ENCODE results near the gene SEMA4D. TPM values are rescaled to one million over a fixed set of nuclear protein-coding genes. Genes with fewer than 3 reads are reported as not detected.

The SEMA4D gene
- total and polyA plus RNA-seq, 2 of the 13 experiments (the other 11 are each of a cell fraction or from before 2014, with no cell fraction given): 0.13 to 0.16 TPM

GRCh38 chr9:89318123-89319014 is 179.5 kb downstream of the SEMA4D start, which contains the start of gene SECISBP2:
TSS of gene SECISBP2 (plus strand) at chr9:89318500. CDS start at chr9:89318577, 77 bp downstream.
- intact Hi-C loops (cut with micrococcal nuclease; ENCODE audit: unreplicated experiment) (loop anchor here (1.0 kb wide), 2 partner anchors 39 to 230 kb away; no protein-coding TSS in a partner anchor), in situ Hi-C loops (cut with HindIII; ENCODE audit: extremely low pct_ligation_motif_present, low pct_unique_long_range_greater_than_20kb) (loop anchor here (10.0 kb wide), 1 partner anchor 236 kb away; no protein-coding TSS in a partner anchor)
- ChIA-PET CTCF (ENCODE audit: low intra/inter-chr PET ratio, low total read pairs) (interaction anchor here (2.3 kb wide), 1 partner anchor 231 kb away, joined by 13 read pairs; no protein-coding TSS in a partner anchor), POLR2A (interaction anchor here (1.0 to 2.0 kb wide), 5 partner anchors 8 to 238 kb away, joined by 3 to 17 read pairs (median 7); partner anchors contain the start of gene CKS2)
- no TSS peak for BruUV-seq (replicated peaks)
- ATAC-seq (peak; percentile 95), DNase-seq (ENCODE audit: low spot score) (peak; percentile 93), FAIRE-seq (no peak)
- peak within 1 kb of the TSS; percentile 80 for H3K4me2 ChIP-seq (ENCODE audit: low read depth, low read length)
- peaks cover 11% of the 10 kb centered on the region for H4K20me1 ChIP-seq (ENCODE audit: insufficient read depth, low read length)
- peaks cover 82% of the 10 kb centered on the region for H3K79me2 ChIP-seq (ENCODE audit: insufficient read depth, low read length)
- H3K9ac ChIP-seq (ENCODE audit: insufficient read depth, low read depth, low read length): peak within 1 kb of the TSS; percentile 97
- H3K9me3 ChIP-seq (ENCODE audit: low read length): no peaks in the 10 kb centered on the region
- peaks cover 78% of the 10 kb centered on the region for H3K4me1 ChIP-seq (ENCODE audit: insufficient read depth, low read length)
- H3K27me3 ChIP-seq (ENCODE audit: control insufficient read depth in 1 of 2, insufficient read depth in 2 of 2, low read length in 2 of 2): no peaks in the 10 kb centered on the region
- H3K4me3 ChIP-seq (replicated peaks in 1 of 3; ENCODE audit: insufficient read depth in 1 of 3, low read depth in 2 of 3, low read length in 3 of 3): peak within 1 kb of the TSS; percentile 71 to 81 (median 71)
- peak within 1 kb of the TSS; percentile 98 for H3K27ac ChIP-seq (ENCODE audit: extremely low read length, insufficient read depth, low read length)
- no peak within 1 kb of the TSS for H2AFZ ChIP-seq (ENCODE audit: low read length)
- WGBS (ENCODE audit: low lambda C conversion rate): 2% methylated on average over 17 of the region's 91 CpGs
- H3K36me3 ChIP-seq (replicated peaks in 1 of 2; ENCODE audit: control insufficient read depth in 1 of 2, insufficient read depth in 2 of 2, low read length in 2 of 2): peaks cover 0 to 23% of the 10 kb centered on the region in 2 experiments; a peak in 2 of 5 replicates
- TF ChIP-seq ZFAT (CRISPR knock-in tag; conservative IDR thresholded peaks at IDR 0.05): peak; percentile 18; the same call in 1 of the 2 replicates
- TF ChIP-seq PRDM10 (CRISPR knock-in tag; IDR thresholded peaks at IDR 0.05; ENCODE audit: low read depth): no peak; the same call in 1 of the 2 replicates
- no peak for TF ChIP-seq ZNF512B (CRISPR knock-in tag; IDR thresholded peaks at IDR 0.05; ENCODE audit: borderline replicate concordance)
- TF ChIP-seq DRAP1 (CRISPR knock-in tag; IDR thresholded peaks at IDR 0.05): peak; percentile 58; the same call in 1 of the 2 replicates
- TF ChIP-seq ZNF160 (CRISPR knock-in tag; IDR thresholded peaks at IDR 0.05): peak; percentile 85
- peak; percentile 83 for TF ChIP-seq BRF2 (CRISPR knock-in tag; IDR thresholded peaks at IDR 0.05)
- TF ChIP-seq ZNF503 (CRISPR knock-in tag; IDR thresholded peaks at IDR 0.05): peak; percentile 75
- TF ChIP-seq ATRX (CRISPR knock-in tag; IDR thresholded peaks at IDR 0.05; ENCODE audit: borderline replicate concordance): no peak
- TF ChIP-seq CHD4 (IDR thresholded peaks at IDR 0.05; ENCODE audit: borderline replicate concordance, low read length): peak; percentile 49; the same call in 1 of the 2 replicates
- peak; percentile 89 for TF ChIP-seq ZC3H4 (CRISPR knock-in tag; IDR thresholded peaks at IDR 0.05; ENCODE audit: borderline replicate concordance)
- no peak for TF ChIP-seq PHB2 (IDR thresholded peaks at IDR 0.05; ENCODE audit: partially characterized antibody)
